VCaP (cell line): ENCODE data around the gene DTNA.

ENCODE experiments used
- H3K27ac ChIP-seq: fragments of 450-650 bp; 2 replicates; pipeline ENCODE4 v1.5.1; 2017
- TF ChIP-seq, protein P1 (sequence below): fragments of 450-650 bp; conservative IDR thresholded peaks from 2 replicates; pipeline ENCODE4 v1.5.1; 2017; ENCODE audit warnings: mild to moderate bottlenecking, moderate library complexity

Gene DTNA

GRCh38 chr18:34771958-34772357 lies 61.9 kb downstream of the DTNA start:
- no peak overlapping the region for H3K27ac ChIP-seq
- TF ChIP-seq, protein P1, sequence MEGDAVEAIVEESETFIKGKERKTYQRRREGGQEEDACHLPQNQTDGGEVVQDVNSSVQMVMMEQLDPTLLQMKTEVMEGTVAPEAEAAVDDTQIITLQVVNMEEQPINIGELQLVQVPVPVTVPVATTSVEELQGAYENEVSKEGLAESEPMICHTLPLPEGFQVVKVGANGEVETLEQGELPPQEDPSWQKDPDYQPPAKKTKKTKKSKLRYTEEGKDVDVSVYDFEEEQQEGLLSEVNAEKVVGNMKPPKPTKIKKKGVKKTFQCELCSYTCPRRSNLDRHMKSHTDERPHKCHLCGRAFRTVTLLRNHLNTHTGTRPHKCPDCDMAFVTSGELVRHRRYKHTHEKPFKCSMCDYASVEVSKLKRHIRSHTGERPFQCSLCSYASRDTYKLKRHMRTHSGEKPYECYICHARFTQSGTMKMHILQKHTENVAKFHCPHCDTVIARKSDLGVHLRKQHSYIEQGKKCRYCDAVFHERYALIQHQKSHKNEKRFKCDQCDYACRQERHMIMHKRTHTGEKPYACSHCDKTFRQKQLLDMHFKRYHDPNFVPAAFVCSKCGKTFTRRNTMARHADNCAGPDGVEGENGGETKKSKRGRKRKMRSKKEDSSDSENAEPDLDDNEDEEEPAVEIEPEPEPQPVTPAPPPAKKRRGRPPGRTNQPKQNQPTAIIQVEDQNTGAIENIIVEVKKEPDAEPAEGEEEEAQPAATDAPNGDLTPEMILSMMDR = no peak

DNA sequence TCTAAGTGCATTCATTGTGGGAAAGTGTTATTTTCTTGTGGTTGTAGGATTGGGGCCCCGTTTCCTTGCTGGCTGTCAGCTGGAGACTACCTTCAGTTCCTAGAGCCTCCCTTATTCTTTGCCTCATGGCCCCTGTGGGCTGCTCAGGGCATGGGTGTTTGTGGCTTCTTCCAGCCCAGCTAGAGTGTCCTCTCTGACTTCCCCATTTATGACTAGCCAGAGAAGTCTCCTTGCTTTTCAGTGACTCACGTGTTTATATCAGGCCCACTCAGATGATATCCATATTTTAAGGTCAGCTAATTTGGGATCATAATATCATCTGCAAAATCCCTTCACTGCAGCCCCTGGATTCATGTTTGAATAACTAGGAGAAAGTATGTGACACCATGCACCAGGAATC lies 62.8 kb downstream of the DTNA start:
- no peak overlapping the region for H3K27ac ChIP-seq
- TF ChIP-seq, protein P1 = no peak

GRCh38 chr18:34773378-34773777 lies 63.3 kb downstream of the DTNA start:
- peak overlapping the region; percentile 7; the same call in 1 of the 2 replicates for H3K27ac ChIP-seq
- TF ChIP-seq, protein P1 = no peak

GRCh38 chr18:34773961-34774766 lies 64.1 kb downstream of the DTNA start:
- TF ChIP-seq, protein P1 = no peak

DNA sequence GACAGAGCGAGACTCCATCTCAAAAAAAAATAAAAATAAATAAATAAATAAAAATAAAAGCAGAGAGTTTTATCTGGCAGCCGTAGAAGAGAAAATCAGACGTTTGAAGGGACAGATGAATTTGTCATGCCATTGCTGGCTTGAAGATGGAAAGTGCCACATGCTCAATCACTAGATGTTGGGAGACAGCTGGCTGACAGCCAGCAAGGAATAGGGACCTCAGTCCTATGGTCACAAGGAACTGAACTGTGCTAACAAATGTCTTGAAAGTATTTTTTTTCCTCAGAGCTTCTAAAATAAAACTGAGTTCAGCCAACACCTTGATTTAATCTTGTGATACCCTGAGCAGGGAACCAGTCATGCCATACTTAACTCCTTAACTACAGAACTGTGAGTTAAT lies 65.4 kb downstream of the DTNA start:
- TF ChIP-seq, protein P1 = no peak
- no peak overlapping the region for H3K27ac ChIP-seq

More at GRCh38 chr18:34773961-34774766, 64.1 kb downstream of the DTNA start:
- peak overlapping the region; percentile 7; the same call in 1 of the 2 replicates for H3K27ac ChIP-seq

DNA sequence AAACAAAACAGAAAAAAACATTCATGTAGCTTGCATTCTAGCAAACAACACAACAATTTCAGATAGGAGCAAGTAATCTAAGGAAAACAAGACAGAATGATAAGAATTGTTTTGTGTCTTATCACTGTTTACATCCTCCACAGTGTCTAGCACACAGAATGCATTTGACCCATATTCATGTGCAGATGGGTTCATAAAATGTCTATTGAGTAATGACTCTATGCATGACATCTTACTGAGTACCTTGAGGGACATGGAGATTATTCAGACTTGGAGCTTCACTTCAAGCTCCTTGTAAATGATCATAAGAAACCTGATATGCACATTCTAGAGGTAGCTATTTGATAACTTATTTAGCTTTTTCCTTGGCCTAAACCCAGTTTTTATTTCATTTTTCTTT lies 69.0 kb downstream of the DTNA start:
- TF ChIP-seq, protein P1 = no peak
- no peak overlapping the region for H3K27ac ChIP-seq

GRCh38 chr18:34780856-34781255 lies 70.8 kb downstream of the DTNA start:
- TF ChIP-seq, protein P1 = no peak
- H3K27ac ChIP-seq = no peak overlapping the region
